ENCODE results near the gene OR5H15.
"Not testable (repeated sequence)": the region's sequence is repeated elsewhere in the genome, so short reads cannot be mapped to it uniquely, and the experiment has no call there.

The OR5H15 gene

DNA sequence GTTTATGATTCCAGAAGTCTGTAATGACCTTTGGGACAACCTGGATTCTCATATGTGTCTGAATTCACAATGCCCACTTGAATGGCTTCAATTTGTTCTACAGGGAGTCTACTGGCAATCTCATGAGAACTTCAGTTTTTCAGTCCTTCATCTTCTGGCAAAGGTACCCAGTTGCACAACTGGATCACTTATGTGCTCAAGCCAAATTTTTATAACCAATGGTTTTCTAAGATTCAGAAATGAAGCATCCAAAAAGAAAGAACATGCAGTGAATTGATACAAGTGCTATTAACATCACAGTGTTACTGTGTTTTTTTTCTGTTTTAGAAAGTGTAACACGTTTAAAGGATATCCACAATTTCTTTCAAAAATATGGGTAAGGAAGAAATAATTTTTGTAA lies 19.3 kb upstream of the OR5H15 start, which contains the start of gene OR5H14:
Gene OR5H14 (plus strand): TSS at position 301 of the 400 bp plus-strand sequence. CDS start 1,907 bp downstream, outside the sequence.
- ATAC-seq, result no peak

DNA sequence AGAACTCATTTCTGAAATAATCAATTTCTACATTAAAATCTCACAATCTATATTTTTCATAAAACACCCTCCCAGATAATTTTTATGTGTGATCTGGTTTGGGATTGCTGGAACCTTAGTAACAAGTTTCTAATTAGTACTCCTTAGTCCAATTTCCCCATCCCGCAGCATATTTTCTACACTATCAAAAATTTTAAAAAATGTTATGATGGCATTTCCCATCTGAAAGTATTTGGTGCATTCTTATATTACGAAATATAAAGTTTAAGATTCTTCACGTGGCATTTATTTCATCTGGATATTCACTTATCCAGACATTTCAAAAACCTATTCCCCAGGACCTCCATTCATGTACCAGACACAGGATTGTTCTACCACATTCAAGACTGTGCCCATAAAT lies 17.7 kb upstream of the OR5H15 start:
- no peak for TF ChIP-seq RARB (CRISPR knock-in tag; IDR thresholded peaks at IDR 0.05)
- no peak for TF ChIP-seq TOX (CRISPR knock-in tag; IDR thresholded peaks at IDR 0.05; ENCODE audit: borderline replicate concordance)
- no peak for TF ChIP-seq ZFP30 (CRISPR knock-in tag; IDR thresholded peaks at IDR 0.05)
- TF ChIP-seq ZC3H10 (CRISPR knock-in tag; IDR thresholded peaks at IDR 0.05), result no peak
- no peak for TF ChIP-seq ZNF8 (CRISPR knock-in tag; IDR thresholded peaks at IDR 0.05)
- TF ChIP-seq SNAI2 (CRISPR knock-in tag; IDR thresholded peaks at IDR 0.05), result no peak
- no peak for TF ChIP-seq PPARA (CRISPR knock-in tag; IDR thresholded peaks at IDR 0.05; ENCODE audit: borderline replicate concordance)
- TF ChIP-seq ZNF565 (CRISPR knock-in tag; conservative IDR thresholded peaks at IDR 0.05; ENCODE audit: low read depth), result no peak
- TF ChIP-seq GLIS3 (CRISPR knock-in tag; IDR thresholded peaks at IDR 0.05), result no peak
- no peak for TF ChIP-seq ZNF70 (CRISPR knock-in tag; IDR thresholded peaks at IDR 0.05)
- TF ChIP-seq, protein P1, sequence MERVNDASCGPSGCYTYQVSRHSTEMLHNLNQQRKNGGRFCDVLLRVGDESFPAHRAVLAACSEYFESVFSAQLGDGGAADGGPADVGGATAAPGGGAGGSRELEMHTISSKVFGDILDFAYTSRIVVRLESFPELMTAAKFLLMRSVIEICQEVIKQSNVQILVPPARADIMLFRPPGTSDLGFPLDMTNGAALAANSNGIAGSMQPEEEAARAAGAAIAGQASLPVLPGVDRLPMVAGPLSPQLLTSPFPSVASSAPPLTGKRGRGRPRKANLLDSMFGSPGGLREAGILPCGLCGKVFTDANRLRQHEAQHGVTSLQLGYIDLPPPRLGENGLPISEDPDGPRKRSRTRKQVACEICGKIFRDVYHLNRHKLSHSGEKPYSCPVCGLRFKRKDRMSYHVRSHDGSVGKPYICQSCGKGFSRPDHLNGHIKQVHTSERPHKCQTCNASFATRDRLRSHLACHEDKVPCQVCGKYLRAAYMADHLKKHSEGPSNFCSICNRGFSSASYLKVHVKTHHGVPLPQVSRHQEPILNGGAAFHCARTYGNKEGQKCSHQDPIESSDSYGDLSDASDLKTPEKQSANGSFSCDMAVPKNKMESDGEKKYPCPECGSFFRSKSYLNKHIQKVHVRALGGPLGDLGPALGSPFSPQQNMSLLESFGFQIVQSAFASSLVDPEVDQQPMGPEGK (CRISPR knock-in tag; IDR thresholded peaks at IDR 0.05; ENCODE audit: borderline replicate concordance), result no peak
- no peak for TF ChIP-seq OSR1 (CRISPR knock-in tag; IDR thresholded peaks at IDR 0.05)
- TF ChIP-seq, protein P2, sequence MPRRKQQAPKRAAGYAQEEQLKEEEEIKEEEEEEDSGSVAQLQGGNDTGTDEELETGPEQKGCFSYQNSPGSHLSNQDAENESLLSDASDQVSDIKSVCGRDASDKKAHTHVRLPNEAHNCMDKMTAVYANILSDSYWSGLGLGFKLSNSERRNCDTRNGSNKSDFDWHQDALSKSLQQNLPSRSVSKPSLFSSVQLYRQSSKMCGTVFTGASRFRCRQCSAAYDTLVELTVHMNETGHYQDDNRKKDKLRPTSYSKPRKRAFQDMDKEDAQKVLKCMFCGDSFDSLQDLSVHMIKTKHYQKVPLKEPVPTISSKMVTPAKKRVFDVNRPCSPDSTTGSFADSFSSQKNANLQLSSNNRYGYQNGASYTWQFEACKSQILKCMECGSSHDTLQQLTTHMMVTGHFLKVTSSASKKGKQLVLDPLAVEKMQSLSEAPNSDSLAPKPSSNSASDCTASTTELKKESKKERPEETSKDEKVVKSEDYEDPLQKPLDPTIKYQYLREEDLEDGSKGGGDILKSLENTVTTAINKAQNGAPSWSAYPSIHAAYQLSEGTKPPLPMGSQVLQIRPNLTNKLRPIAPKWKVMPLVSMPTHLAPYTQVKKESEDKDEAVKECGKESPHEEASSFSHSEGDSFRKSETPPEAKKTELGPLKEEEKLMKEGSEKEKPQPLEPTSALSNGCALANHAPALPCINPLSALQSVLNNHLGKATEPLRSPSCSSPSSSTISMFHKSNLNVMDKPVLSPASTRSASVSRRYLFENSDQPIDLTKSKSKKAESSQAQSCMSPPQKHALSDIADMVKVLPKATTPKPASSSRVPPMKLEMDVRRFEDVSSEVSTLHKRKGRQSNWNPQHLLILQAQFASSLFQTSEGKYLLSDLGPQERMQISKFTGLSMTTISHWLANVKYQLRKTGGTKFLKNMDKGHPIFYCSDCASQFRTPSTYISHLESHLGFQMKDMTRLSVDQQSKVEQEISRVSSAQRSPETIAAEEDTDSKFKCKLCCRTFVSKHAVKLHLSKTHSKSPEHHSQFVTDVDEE (CRISPR knock-in tag; IDR thresholded peaks at IDR 0.05), result no peak
- TF ChIP-seq CSDC2 (CRISPR knock-in tag; IDR thresholded peaks at IDR 0.05), result no peak
- ATAC-seq, result no peak

More for the DNA sequence above, 19.3 kb upstream of the OR5H15 start, which contains the start of gene OR5H14:
- TF ChIP-seq RARB (CRISPR knock-in tag; IDR thresholded peaks at IDR 0.05), result no peak
- TF ChIP-seq, protein P2 (CRISPR knock-in tag; IDR thresholded peaks at IDR 0.05), result no peak
- TF ChIP-seq ZNF70 (CRISPR knock-in tag; IDR thresholded peaks at IDR 0.05), result no peak
- no peak for TF ChIP-seq ISL1 (CRISPR knock-in tag; IDR thresholded peaks at IDR 0.05)
- no peak for TF ChIP-seq ARNTL (CRISPR knock-in tag; IDR thresholded peaks at IDR 0.05; ENCODE audit: borderline replicate concordance, low read depth)
- TF ChIP-seq, protein P3, sequence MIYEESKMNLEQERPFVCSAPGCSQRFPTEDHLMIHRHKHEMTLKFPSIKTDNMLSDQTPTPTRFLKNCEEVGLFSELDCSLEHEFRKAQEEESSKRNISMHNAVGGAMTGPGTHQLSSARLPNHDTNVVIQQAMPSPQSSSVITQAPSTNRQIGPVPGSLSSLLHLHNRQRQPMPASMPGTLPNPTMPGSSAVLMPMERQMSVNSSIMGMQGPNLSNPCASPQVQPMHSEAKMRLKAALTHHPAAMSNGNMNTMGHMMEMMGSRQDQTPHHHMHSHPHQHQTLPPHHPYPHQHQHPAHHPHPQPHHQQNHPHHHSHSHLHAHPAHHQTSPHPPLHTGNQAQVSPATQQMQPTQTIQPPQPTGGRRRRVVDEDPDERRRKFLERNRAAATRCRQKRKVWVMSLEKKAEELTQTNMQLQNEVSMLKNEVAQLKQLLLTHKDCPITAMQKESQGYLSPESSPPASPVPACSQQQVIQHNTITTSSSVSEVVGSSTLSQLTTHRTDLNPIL (CRISPR knock-in tag; IDR thresholded peaks at IDR 0.05; ENCODE audit: low read depth), result no peak
- TF ChIP-seq, protein P4, sequence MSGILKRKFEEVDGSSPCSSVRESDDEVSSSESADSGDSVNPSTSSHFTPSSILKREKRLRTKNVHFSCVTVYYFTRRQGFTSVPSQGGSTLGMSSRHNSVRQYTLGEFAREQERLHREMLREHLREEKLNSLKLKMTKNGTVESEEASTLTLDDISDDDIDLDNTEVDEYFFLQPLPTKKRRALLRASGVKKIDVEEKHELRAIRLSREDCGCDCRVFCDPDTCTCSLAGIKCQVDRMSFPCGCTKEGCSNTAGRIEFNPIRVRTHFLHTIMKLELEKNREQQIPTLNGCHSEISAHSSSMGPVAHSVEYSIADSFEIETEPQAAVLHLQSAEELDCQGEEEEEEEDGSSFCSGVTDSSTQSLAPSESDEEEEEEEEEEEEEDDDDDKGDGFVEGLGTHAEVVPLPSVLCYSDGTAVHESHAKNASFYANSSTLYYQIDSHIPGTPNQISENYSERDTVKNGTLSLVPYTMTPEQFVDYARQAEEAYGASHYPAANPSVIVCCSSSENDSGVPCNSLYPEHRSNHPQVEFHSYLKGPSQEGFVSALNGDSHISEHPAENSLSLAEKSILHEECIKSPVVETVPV (CRISPR knock-in tag; IDR thresholded peaks at IDR 0.05), result no peak
- no peak for TF ChIP-seq ZFP3 (CRISPR knock-in tag; IDR thresholded peaks at IDR 0.05)
- TF ChIP-seq ZFP30 (CRISPR knock-in tag; IDR thresholded peaks at IDR 0.05), result no peak
- TF ChIP-seq ESRRG (CRISPR knock-in tag; IDR thresholded peaks at IDR 0.05), result no peak
- no peak for TF ChIP-seq PPARA (CRISPR knock-in tag; IDR thresholded peaks at IDR 0.05; ENCODE audit: borderline replicate concordance)
- no peak for TF ChIP-seq ZNF565 (CRISPR knock-in tag; conservative IDR thresholded peaks at IDR 0.05; ENCODE audit: low read depth)

DNA sequence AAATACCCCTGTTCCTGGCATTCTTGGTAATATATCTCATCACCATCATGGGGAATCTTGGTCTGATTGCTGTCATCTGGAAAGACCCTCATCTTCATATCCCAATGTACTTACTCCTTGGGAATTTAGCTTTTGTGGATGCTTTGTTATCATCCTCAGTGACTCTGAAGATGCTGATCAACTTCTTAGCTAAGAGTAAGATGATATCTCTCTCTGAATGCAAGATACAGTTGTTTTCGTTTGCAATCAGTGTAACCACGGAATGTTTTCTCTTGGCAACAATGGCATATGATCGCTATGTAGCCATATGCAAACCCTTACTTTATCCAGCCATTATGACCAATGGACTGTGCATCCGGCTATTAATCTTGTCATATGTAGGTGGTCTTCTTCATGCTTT lies 17.0 kb upstream of the OR5H15 start:
- not testable (repeated sequence) for ATAC-seq
